ENCODE measurements around the gene ULBP3.
"Not testable (repeated sequence)": the region's sequence is repeated elsewhere in the genome, so short reads cannot be mapped to it uniquely, and the experiment has no call there.

The ULBP3 gene

DNA sequence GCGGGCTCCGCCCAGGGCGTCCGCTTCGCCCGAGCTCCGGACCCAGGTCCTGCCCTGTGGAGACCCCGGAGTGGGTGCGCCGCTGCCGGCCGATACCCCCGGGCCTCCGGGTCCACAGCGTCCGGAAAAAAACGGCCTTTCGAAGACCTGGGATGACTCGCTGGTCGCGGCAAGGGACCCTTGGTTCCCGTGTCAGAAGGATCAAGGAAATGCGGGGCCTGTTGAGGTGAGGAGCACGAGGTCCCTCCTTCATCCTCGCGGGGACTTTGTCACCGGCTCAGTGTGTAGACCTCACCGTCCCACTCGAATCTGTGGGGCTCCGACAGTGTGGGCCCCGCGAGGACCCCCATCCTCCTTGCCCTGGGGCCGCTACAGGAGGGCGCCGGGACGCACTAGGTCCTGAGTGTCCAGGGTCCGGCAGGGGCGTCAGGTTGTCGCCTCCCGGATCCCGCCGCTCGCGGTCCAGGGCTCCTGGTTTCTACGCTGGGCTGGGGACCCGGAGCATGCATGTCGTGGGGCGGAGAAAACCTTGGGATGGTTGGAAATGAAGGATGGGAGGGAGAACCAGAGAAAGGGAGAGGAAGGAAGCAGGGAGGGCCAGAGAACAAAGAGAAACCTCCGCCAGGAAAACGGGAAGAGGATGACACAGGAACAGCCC is 54.2 kb downstream of the ULBP3 start:
- not testable (repeated sequence) for DNase-seq

- DNase-seq = not testable (repeated sequence)
These were observed 54.9 kb downstream of the ULBP3 start for GRCh38 chr6:150013785-150014622.

DNA sequence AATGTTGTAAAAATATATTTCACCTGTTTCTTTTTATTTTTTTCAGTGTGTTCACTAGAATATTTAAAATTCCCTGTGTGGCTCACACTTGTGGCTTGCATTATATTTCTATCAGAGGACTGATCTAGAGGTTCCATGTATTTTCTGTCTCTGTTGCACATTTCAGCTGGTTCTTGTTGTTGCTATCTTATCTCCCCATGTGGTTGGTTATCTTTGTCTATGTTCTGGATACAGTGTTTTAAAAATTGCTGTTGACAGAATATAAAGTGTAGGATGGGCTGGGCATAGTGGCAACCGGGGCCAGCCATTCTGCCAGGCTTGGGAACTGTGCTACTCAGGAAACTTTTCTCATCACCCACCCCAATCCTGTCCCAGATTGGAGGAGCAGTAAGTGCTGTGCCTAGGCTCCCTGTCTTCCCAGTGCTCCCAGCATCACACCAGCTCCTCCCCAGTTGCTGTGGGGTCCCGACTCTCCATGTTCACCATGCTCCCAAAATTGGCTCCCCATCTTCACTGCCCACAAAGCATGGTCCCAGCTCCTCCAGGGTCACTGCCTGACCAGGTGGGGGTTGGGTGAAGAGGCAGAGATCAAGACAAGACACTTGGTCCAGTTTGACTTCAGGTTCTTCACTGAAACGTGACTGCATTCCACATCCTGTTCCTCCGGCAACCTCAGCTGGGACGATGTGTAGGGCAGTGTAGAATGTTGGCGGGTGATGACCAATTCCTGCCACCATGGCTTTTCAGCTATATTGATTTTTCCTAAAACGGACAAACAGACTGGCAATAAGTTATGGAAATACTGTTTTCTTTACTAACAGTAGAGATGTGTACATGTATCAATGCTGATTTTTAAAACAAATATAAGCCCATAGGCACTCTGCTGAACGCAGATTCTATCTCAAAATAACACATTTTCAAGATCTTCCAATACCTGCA is 55.8 kb downstream of the ULBP3 start:
- DNase-seq = not testable (repeated sequence)

Data from T1000 (cell line).